NCI-H345 (cell line): ENCODE results near the gene BRINP1.

Experiments
- DNase-seq: peaks from one replicate; lab custom pipeline; 2025; lab: John Stamatoyannopoulos, UW

The BRINP1 gene

DNA sequence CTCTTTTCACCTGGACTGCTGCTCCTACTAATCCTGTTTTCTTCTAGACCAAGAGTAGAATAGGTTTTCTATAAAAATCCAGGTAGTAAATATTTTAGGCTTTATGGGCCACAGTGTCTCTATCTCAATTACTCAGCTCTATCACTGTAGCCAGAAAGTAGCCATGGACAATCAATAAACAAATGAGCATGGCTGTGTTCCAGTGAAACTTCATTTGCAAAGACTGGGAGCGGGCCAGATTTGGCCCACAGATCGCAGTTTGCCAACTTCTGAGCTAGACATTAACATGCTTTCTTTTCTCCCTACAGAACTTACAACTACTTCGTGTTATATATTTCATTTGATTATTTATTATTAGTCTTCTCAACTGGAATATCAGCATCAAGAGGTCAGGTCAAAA lies 30.2 kb downstream of the BRINP1 start:
- DNase-seq = no peak

- DNase-seq = no peak
Observed at GRCh38 chr9:119337573-119337972, 31.7 kb downstream of the BRINP1 start.

DNA sequence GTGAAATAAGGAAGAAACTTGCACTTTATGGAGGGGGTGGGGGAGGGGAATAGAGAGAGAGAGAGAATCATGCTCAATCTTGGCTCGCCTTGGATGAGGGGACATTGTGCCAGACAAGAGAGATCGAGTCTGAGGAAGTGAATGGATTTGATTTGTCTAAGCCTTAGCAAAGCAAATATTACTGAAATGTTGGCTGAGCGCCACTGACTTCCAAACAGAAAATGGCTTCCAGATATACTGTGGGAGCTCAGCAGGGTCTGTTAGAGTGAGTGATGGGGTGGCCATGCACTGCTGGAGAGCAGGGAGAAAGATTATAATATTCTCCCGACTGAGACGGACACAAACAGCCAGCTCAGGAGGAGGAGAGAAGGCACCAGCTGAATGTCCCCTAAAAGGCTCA lies 34.5 kb downstream of the BRINP1 start:
- DNase-seq = peak; percentile 41

- no peak for DNase-seq
Observed at GRCh38 chr9:119333507-119334229, 35.6 kb downstream of the BRINP1 start.

GRCh38 chr9:119332522-119332921 lies 36.7 kb downstream of the BRINP1 start:
- no peak for DNase-seq

DNA sequence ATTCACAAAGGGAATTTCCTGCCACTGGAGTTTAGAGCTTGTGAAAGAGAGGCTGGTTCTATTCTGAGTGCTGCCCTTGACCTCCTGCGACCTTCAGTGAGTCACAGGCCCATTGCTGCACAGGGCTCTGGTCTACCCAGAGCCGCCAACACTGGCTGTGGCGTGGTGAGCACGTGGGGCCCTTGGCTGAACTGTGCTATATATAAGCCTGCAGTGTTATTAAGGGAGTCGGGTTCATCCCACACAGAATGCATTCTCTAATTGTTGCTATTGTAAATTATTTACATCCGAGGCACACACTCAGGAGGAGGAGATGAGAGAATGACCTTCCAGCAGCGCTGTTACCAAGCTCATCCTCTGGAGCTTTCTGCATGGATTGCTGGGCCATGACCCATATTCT lies 47.1 kb downstream of the BRINP1 start:
- no peak for DNase-seq

DNA sequence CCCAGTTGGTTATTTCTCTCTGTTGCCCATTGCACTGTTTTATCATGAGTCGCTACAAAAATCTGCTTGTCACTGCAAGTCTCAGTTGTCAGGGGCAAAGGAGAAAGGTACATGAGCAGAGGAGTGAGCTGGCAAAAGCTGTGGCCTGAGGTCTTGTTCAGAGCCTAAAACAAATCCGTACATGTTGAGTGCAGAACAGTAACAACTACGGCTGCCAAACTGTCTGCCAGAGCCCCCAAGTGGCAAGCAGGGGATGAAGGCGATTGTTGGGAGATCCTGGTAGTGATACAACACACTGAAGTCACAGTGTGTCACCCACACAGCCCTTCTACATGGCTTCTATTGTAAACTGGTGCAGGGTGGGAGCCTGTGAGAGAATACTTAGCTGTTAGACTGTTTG lies 50.9 kb downstream of the BRINP1 start:
- DNase-seq = no peak

DNA sequence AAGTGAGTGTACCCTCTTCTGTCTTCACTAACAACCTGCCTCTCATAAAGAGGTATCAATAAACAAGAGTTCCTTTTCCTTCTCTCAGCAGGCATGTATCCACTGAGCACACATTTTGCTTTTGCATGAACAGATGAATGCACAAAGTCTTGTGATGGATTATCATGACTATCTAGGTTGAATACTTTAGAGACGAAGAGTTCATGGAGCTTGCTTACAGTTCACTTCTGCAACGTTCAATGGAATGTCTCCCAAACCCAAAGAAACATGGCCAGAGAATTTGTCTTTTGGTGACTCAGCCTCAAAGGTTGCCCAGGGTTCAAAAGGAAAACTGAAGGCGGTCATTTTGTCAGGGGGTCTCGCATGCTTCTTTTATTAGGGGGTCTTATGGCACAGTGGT lies 55.4 kb downstream of the BRINP1 start:
- no peak for DNase-seq

DNA sequence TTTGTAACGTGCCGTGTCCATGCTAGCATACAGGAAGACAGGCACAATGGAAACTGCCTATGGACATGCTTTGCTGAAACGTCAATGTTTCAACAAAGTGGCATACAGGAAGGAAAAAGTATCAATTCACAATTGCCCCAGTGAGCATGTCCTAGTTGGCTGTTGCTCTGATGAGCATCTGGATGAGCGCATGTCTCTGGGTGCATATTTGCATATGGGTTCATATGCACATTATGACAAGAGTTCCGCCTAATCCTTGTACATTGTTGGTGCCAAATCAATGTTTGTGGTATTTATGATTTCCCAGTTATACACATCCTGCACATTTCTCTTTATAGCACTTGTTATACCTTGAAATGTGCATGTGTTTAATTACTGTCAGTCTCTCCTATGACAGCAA lies 58.5 kb downstream of the BRINP1 start:
- DNase-seq = no peak

GRCh38 chr9:119307471-119307870 lies 61.8 kb downstream of the BRINP1 start:
- DNase-seq = no peak

- no peak for DNase-seq
Observed at GRCh38 chr9:119304555-119304954, 64.7 kb downstream of the BRINP1 start.

DNA sequence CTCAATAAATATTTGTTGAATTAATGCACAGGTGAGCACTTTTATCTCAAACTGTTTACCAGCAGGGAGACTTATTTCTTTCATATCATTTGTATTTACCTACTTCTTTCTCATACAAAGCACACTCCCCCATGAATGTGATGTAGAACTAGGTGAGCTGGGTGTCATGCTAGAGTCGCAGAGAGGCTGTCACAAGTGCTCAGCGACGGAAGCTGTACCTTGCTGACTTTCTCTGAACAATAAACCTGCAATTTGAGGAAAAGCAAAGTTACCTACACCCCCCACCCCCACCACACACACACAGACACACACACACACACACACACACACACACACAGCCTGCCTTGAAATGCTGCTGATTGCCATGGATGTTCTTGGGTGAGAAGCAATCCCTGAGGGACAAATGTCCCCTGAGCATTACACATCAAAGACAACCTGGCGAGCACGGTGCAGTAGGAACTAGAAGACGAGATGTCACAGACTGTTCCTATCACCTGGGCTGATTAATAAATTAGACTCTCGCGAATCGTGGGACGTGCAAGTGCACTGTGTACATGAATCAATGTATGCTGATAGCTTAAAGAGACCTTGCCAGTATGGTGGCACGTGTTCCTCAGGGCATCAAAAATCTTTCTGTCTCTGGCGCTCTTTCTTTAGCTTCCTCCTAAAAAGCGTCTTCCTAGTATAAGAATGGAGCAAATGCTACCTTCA lies 66.1 kb downstream of the BRINP1 start:
- DNase-seq = peak; percentile 24

DNA sequence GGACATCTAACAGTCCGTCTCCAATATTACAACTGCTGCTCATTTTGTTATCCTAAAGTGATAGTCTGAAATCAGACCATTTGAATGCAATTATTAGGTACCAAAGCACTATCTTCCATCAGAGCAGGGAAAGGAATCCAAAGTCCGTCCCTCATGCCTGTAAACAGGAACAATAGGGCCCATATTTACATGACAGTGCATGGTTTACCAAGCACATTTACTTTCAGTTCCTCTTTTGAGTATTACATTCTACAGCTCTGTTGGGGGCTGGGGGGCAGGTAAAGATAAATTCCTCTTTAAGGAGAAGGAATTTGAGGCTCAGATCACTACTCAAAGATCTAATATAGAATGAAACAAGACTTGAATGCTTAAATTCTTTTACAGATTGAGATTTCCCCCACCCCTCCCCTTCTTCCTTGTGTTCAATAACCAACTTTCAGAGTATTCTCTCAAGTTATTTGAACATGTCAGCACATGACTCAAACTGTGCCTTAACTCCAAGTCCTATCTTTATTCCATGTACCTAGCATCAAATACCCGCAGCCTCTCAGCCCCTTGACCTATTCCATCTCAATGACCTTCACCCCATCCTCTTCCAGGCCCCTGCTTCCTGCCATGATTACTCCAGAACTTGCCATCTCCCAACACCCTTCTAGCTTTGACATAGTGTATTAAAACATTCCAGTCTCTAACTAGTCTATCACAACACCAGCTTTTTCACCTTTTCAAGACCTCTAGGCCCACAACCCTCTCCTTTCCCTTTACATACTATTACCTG lies 71.0 kb downstream of the BRINP1 start:
- no peak for DNase-seq

DNA sequence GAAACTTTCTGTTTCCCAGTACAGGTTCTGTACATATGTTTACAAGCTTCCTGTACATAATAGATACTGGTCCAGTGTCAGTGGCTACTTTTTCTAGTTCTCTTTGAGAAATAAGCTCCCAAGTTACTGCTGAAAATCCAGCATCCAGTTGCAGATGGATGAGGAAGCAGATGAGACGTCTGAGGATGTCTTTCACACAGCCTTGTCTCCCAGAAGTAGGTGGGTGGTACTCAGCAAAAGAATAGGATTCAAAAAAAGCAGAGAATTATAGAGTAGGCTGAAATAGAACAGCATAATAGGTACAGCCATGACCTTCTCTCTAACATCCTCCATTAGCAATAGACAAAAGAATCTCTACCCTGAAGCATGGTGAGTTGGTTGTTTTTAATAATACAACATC lies 77.7 kb downstream of the BRINP1 start:
- no peak for DNase-seq

DNA sequence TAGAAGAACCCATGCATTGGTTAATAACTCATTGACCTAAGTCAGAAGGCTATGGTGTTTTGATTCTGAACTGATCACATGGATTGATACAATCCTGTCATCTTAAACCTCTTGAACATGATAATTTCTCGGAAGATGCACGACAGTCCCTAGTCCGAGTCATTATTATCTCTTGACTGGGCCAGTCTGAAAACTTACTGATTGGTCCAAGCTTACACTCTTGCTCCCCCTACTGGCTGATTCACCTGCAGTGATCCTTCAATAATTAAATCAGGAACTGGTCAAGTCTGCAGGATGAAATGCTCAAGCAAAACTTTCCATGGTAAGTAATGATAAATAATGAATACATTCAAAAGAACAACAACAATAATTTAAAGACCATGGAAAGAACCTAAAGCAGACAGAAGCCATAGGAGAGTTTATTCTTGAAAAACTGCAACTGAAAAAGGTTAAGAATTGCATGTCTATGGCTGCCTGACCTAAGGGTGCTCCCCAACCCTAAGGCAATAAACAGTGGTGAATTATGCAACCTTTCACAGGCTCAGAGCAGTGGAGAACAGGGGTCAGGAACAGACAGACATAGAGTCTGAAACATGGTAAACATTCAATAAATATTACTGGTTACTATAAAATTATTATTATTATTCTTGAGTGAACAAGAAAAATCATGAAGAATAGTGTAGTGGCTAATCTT lies 79.3 kb downstream of the BRINP1 start:
- DNase-seq = peak; percentile 45

DNA sequence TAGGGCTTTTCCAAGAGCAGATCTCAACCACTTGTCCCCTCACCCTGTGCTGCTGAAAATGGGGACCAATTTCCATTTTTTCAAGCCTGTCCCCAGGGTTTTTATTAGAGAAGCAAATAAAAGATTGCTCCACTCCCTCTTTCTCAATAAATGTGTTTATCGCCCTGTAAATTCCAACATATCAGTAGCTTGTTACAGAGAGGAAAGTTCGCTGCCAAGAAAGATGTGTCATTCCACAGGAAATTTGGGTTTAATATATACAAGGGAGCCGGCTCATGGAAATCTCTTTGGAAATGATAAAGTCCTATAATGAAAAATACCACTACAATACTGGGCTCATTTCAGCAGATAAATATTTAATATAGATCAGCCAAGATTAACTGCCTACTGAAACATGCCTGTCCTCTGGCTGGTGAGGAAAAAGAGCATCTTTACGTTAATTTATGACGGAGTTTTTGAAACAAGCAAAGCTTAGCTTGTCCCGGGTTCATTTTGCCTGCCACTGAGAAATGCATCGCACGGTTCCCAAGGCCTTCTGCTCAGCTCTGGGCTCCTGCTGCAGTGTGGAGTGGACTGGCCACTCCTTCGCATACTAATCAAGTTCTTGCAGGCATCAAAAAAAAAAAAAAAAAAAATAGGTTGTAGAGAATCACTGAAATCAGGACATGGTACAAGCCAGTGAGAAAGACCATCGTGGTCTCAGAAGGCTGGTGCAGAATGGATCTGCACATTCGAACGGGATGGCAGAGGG lies 84.5 kb downstream of the BRINP1 start:
- no peak for DNase-seq

DNA sequence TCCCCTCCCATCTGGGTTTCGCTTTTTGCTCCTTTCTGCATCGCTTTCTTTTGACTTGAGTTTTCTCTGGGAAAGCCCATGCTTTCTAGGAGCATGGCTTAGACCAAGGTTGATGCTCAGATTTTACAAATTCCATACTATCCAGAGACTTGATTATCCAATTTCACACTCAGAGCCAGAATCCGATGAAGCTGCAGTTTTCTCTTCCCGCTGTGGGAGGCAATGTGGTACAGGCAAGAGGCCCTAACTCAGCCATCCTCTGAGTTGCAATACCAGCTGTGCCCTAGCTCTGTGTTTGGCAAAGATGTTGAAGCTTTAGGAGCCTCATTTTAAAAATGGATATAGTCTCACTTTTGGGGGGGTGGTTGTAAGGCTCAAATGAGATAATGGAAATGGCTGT lies 85.1 kb downstream of the BRINP1 start:
- peak; percentile 10 for DNase-seq

GRCh38 chr9:119283078-119283794 lies 86.0 kb downstream of the BRINP1 start:
- DNase-seq = no peak

- no peak for DNase-seq
Observed at GRCh38 chr9:119282476-119283077, 86.7 kb downstream of the BRINP1 start.

DNA sequence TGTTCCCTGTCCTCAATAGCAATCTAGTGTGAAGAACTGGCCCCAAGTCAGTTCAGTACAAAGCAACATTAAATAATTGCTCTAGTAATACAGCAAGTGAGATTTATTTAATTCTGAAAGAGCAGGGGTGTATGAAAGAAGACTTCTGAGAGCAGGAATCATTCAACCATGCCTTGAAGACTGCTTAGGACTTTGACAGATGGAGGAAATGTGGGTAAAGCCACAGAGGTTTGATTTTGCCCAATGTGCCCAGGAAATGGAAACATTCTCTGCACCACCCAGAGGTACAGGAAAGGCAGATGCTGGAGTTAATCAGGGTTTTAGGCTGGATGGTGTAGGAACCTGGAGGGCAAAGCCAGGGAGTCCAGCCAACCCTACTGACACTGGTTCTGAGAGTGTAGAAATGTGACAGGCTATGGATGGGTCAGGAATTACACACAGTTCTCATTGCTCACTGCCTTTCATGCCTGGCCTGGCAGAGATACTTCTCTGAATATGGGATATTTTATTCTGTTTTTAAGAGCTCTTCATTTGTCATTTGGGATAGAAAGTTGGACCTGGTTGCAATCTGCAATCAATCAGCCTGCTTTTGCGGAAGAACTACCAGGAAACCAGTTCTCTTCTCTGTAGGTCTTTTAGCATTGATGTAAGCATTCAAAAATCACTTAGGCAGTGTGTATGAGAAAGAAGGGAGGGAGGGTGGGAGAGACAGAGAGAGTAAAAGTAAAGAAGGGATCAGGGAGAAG lies 88.3 kb downstream of the BRINP1 start:
- no peak for DNase-seq
